GM10266 (cell line): ENCODE results near the gene KRTAP19-6.

Experiments
- DNase-seq: peaks from one replicate; pipeline ENCODE4 v3.0.0; 2012; ENCODE audit errors: extremely low spot score
- CTCF ChIP-seq: IDR thresholded peaks from 2 replicates; pipeline ENCODE4 v1.5.1; 2012; ENCODE audit warnings: mild to moderate bottlenecking, low read depth; ENCODE audit not compliant: control insufficient read depth, insufficient read depth; ENCODE audit errors: missing control alignments

KRTAP19-6 gene

GRCh38 chr21:30563630-30564029, 22.0 kb upstream of the KRTAP19-6 start:
- no peak for DNase-seq
- TF ChIP-seq CTCF = no peak

- DNase-seq = no peak
- no peak for TF ChIP-seq CTCF
Measured at GRCh38 chr21:30563072-30563471, 21.4 kb upstream of the KRTAP19-6 start.

GRCh38 chr21:30561957-30562356, 20.3 kb upstream of the KRTAP19-6 start:
- TF ChIP-seq CTCF = no peak
- DNase-seq = no peak

- no peak for DNase-seq
- TF ChIP-seq CTCF = no peak
Measured at GRCh38 chr21:30561264-30561895, 19.7 kb upstream of the KRTAP19-6 start, which contains the start of gene KRTAP19-7. Gene KRTAP19-7, minus strand, starts transcription at chr21:30561314. Its CDS starts 25 bp downstream, at chr21:30561289.

- TF ChIP-seq CTCF = no peak
- no peak for DNase-seq
Measured at GRCh38 chr21:30555095-30555494, 13.4 kb upstream of the KRTAP19-6 start.

GRCh38 chr21:30552782-30553181, 11.1 kb upstream of the KRTAP19-6 start:
- TF ChIP-seq CTCF = no peak
- no peak for DNase-seq

- no peak for DNase-seq
- no peak for TF ChIP-seq CTCF
Measured at GRCh38 chr21:30518876-30519275, 22.8 kb downstream of the KRTAP19-6 start.
